ENCODE results near the gene EPHA1.

EPHA1 gene

GRCh38 chr7:143368387-143368786 is 40.3 kb downstream of the EPHA1 start:
- no peak for DNase-seq

- no peak for DNase-seq
These were observed 40.7 kb downstream of the EPHA1 start for GRCh38 chr7:143367972-143368371.

- DNase-seq, result no peak
These were observed 45.4 kb downstream of the EPHA1 start for GRCh38 chr7:143363016-143363937.

GRCh38 chr7:143362131-143363015 is 46.3 kb downstream of the EPHA1 start, which contains the start of gene FAM131B:
FAM131B (minus strand) TSS chr7:143362713; CDS start chr7:143362603, 110 bp downstream.
- DNase-seq, result no peak

- no peak for DNase-seq
These were observed 47.0 kb downstream of the EPHA1 start for GRCh38 chr7:143361552-143362130.

- no peak for DNase-seq
These were observed 47.7 kb downstream of the EPHA1 start for GRCh38 chr7:143360788-143361551.

GRCh38 chr7:143359771-143360353 is 48.8 kb downstream of the EPHA1 start:
- DNase-seq, result no peak

- no peak for DNase-seq
These were observed 50.0 kb downstream of the EPHA1 start for GRCh38 chr7:143358626-143359025.

- DNase-seq, result no peak
These were observed 52.1 kb downstream of the EPHA1 start for GRCh38 chr7:143356414-143357050.

- no peak for DNase-seq
These were observed 52.9 kb downstream of the EPHA1 start for GRCh38 chr7:143355450-143356385.

GRCh38 chr7:143354965-143355364 is 53.7 kb downstream of the EPHA1 start:
- no peak for DNase-seq

GRCh38 chr7:143354376-143354775 is 54.3 kb downstream of the EPHA1 start:
- DNase-seq, result no peak

GRCh38 chr7:143352531-143353002 is 56.1 kb downstream of the EPHA1 start:
- DNase-seq, result no peak

- no peak for DNase-seq
These were observed 57.1 kb downstream of the EPHA1 start for GRCh38 chr7:143351574-143351973.

- DNase-seq, result no peak
These were observed 57.6 kb downstream of the EPHA1 start for GRCh38 chr7:143351060-143351459.

- no peak for DNase-seq
These were observed 60.7 kb downstream of the EPHA1 start for GRCh38 chr7:143347950-143348349.

- DNase-seq, result no peak
These were observed 62.6 kb downstream of the EPHA1 start for GRCh38 chr7:143346018-143346417.

GRCh38 chr7:143345428-143345900 is 63.2 kb downstream of the EPHA1 start:
- DNase-seq, result no peak

- no peak for DNase-seq
These were observed 65.1 kb downstream of the EPHA1 start for GRCh38 chr7:143343596-143343995.

GRCh38 chr7:143341842-143342241 is 66.8 kb downstream of the EPHA1 start:
- DNase-seq, result no peak

Measured in NCI-H2081 treated with DMSO at 0.1 percent for 48 hours (cell line).